ENCODE results near the gene LRRC26. TPM values are rescaled to one million over a fixed set of nuclear protein-coding genes. Genes with fewer than 3 reads are reported as not detected.

Gene LRRC26
- total RNA-seq, 5 donors from 2014 or later (not counting 1 experiment from before 2014, with no cell fraction given) = not detected

- ATAC-seq (replicated peaks in 1 of 4) = no peak
- Mint-ChIP-seq H3K9me3 (no peaks in the 10 kb centered on the region), H3K4me3 (no peak overlapping the region), H3K4me1 (peaks cover 0 to 6% (median 0%) of the 10 kb centered on the region in 3 donors), H3K27me3 (peaks cover 13 to 37% of the 10 kb centered on the region in 2 donors), H3K27ac (no peak overlapping the region), H3K36me3 (no peaks in the 10 kb centered on the region)
- Histone ChIP-seq H3K9me3 (no peaks in the 10 kb centered on the region), H3K36me3 (ENCODE audit: control insufficient read depth in 2 of 2, extremely low read depth in 1 of 2, insufficient read depth in 1 of 2, low read length in 1 of 2) (no peaks in the 10 kb centered on the region), H3K4me3 (ENCODE audit: control insufficient read depth in 1 of 2, extremely low read depth in 1 of 2, low read length in 1 of 2) (no peak overlapping the region), H3K27ac (ENCODE audit: low read length) (no peak overlapping the region), H3K4me1 (ENCODE audit: control insufficient read depth in 1 of 2, extremely low read depth in 1 of 2, insufficient read depth in 2 of 2, low read length in 2 of 2) (peaks cover 0 to 2% of the 10 kb centered on the region in 2 experiments), H3K27me3 (replicated peaks in 1 of 2; ENCODE audit: control insufficient read depth in 2 of 2, extremely low read depth in 1 of 2, insufficient read depth in 2 of 2, low read length in 1 of 2) (peaks cover 2 to 76% of the 10 kb centered on the region in 2 experiments)
- no peak for DNase-seq
- CTCF ChIA-PET = no interaction called here
- POLR2A ChIA-PET = no interaction called here
- 64% methylated on average over 44 of the region's 49 CpGs for WGBS (ENCODE audit: insufficient coverage)
Measured at GRCh38 chr9:137145731-137146526, 23.9 kb downstream of the LRRC26 start.

- Mint-ChIP-seq H3K4me3 (no peak overlapping the region), H3K9me3 (no peaks in the 10 kb centered on the region), H3K27ac (no peak overlapping the region), H3K4me1 (peaks cover 0 to 6% (median 4%) of the 10 kb centered on the region in 3 donors), H3K36me3 (no peaks in the 10 kb centered on the region), H3K27me3 (peaks cover 25 to 56% of the 10 kb centered on the region in 2 donors)
- ChIA-PET CTCF (no interaction called here), POLR2A (no interaction called here)
- peaks cover 7 to 78% of the 10 kb centered on the region in 2 experiments for H3K27me3 ChIP-seq (replicated peaks in 1 of 2; ENCODE audit: control insufficient read depth in 2 of 2, extremely low read depth in 1 of 2, insufficient read depth in 2 of 2, low read length in 1 of 2)
- H3K36me3 ChIP-seq (ENCODE audit: control insufficient read depth in 2 of 2, extremely low read depth in 1 of 2, insufficient read depth in 1 of 2, low read length in 1 of 2) = no peaks in the 10 kb centered on the region
- H3K27ac ChIP-seq (ENCODE audit: low read length) = no peak overlapping the region
- no peaks in the 10 kb centered on the region for H3K9me3 ChIP-seq
- DNase-seq (no peak), ATAC-seq (replicated peaks in 1 of 4) (no peak)
- H3K4me1 ChIP-seq (ENCODE audit: control insufficient read depth in 1 of 2, extremely low read depth in 1 of 2, insufficient read depth in 2 of 2, low read length in 2 of 2) = peaks cover 0 to 4% of the 10 kb centered on the region in 2 experiments
- 50% methylated on average over 2 of the region's 4 CpGs for WGBS (ENCODE audit: insufficient coverage)
- no peak overlapping the region for H3K4me3 ChIP-seq (ENCODE audit: control insufficient read depth in 1 of 2, extremely low read depth in 1 of 2, low read length in 1 of 2)
Measured at GRCh38 chr9:137143459-137143858, 26.4 kb downstream of the LRRC26 start.

- Mint-ChIP-seq H3K36me3 (no peaks in the 10 kb centered on the region), H3K4me1 (peaks cover 0 to 6% (median 4%) of the 10 kb centered on the region in 3 donors), H3K27ac (peak overlapping the region in 1 of 2 donors; percentile 44), H3K27me3 (peaks cover 34 to 63% of the 10 kb centered on the region in 2 donors), H3K4me3 (no peak overlapping the region), H3K9me3 (no peaks in the 10 kb centered on the region)
- Histone ChIP-seq H3K9me3 (no peaks in the 10 kb centered on the region), H3K27ac (ENCODE audit: low read length) (no peak overlapping the region), H3K27me3 (replicated peaks in 1 of 2; ENCODE audit: control insufficient read depth in 2 of 2, extremely low read depth in 1 of 2, insufficient read depth in 2 of 2, low read length in 1 of 2) (peaks cover 11 to 84% of the 10 kb centered on the region in 2 experiments), H3K4me1 (ENCODE audit: control insufficient read depth in 1 of 2, extremely low read depth in 1 of 2, insufficient read depth in 2 of 2, low read length in 2 of 2) (peaks cover 0 to 9% of the 10 kb centered on the region in 2 experiments), H3K4me3 (ENCODE audit: control insufficient read depth in 1 of 2, extremely low read depth in 1 of 2, low read length in 1 of 2) (no peak overlapping the region), H3K36me3 (ENCODE audit: control insufficient read depth in 2 of 2, extremely low read depth in 1 of 2, insufficient read depth in 1 of 2, low read length in 1 of 2) (no peaks in the 10 kb centered on the region)
- CTCF ChIA-PET = no interaction called here
- POLR2A ChIA-PET = no interaction called here
- DNase-seq (no peak), ATAC-seq (replicated peaks in 1 of 4) (no peak)
- WGBS (ENCODE audit: insufficient coverage) = 65% methylated on average over 21 of the region's 24 CpGs
Measured at GRCh38 chr9:137141976-137142936, 27.6 kb downstream of the LRRC26 start.

- Mint-ChIP-seq H3K27ac (no peak overlapping the region), H3K4me3 (no peak overlapping the region), H3K4me1 (peaks cover 0 to 6% (median 4%) of the 10 kb centered on the region in 3 donors), H3K9me3 (no peaks in the 10 kb centered on the region), H3K36me3 (no peaks in the 10 kb centered on the region), H3K27me3 (peaks cover 30 to 69% of the 10 kb centered on the region in 2 donors)
- no peaks in the 10 kb centered on the region for H3K9me3 ChIP-seq
- WGBS (ENCODE audit: insufficient coverage) = 77% methylated on average over 12 of the region's 17 CpGs
- POLR2A ChIA-PET = no interaction called here
- no peak overlapping the region for H3K4me3 ChIP-seq (ENCODE audit: control insufficient read depth in 1 of 2, extremely low read depth in 1 of 2, low read length in 1 of 2)
- H3K27ac ChIP-seq (ENCODE audit: low read length) = no peak overlapping the region
- no peak for DNase-seq
- CTCF ChIA-PET = no interaction called here
- peaks cover 11 to 85% of the 10 kb centered on the region in 2 experiments for H3K27me3 ChIP-seq (replicated peaks in 1 of 2; ENCODE audit: control insufficient read depth in 2 of 2, extremely low read depth in 1 of 2, insufficient read depth in 2 of 2, low read length in 1 of 2)
- ATAC-seq (replicated peaks in 1 of 4) = no peak
- H3K4me1 ChIP-seq (ENCODE audit: control insufficient read depth in 1 of 2, extremely low read depth in 1 of 2, insufficient read depth in 2 of 2, low read length in 2 of 2) = peaks cover 0 to 9% of the 10 kb centered on the region in 2 experiments
- H3K36me3 ChIP-seq (ENCODE audit: control insufficient read depth in 2 of 2, extremely low read depth in 1 of 2, insufficient read depth in 1 of 2, low read length in 1 of 2) = no peaks in the 10 kb centered on the region
Measured at GRCh38 chr9:137141050-137141810, 28.6 kb downstream of the LRRC26 start.

GRCh38 chr9:137140151-137141012 is 29.5 kb downstream of the LRRC26 start:
- Mint-ChIP-seq H3K27ac (no peak overlapping the region), H3K4me3 (no peak overlapping the region), H3K27me3 (peaks cover 37 to 75% of the 10 kb centered on the region in 2 donors), H3K4me1 (peaks cover 0 to 6% (median 4%) of the 10 kb centered on the region in 3 donors), H3K36me3 (no peaks in the 10 kb centered on the region), H3K9me3 (no peaks in the 10 kb centered on the region)
- H3K9me3 ChIP-seq = no peaks in the 10 kb centered on the region
- H3K36me3 ChIP-seq (ENCODE audit: control insufficient read depth in 2 of 2, extremely low read depth in 1 of 2, insufficient read depth in 1 of 2, low read length in 1 of 2) = no peaks in the 10 kb centered on the region
- H3K4me1 ChIP-seq (ENCODE audit: control insufficient read depth in 1 of 2, extremely low read depth in 1 of 2, insufficient read depth in 2 of 2, low read length in 2 of 2) = peaks cover 0 to 9% of the 10 kb centered on the region in 2 experiments
- no peak for ATAC-seq (replicated peaks in 1 of 4)
- no peak for DNase-seq
- POLR2A ChIA-PET = no interaction called here
- H3K4me3 ChIP-seq (ENCODE audit: control insufficient read depth in 1 of 2, extremely low read depth in 1 of 2, low read length in 1 of 2) = no peak overlapping the region
- 68% methylated on average over 17 of the region's 26 CpGs for WGBS (ENCODE audit: insufficient coverage)
- H3K27ac ChIP-seq (ENCODE audit: low read length) = no peak overlapping the region
- peaks cover 13 to 85% of the 10 kb centered on the region in 2 experiments for H3K27me3 ChIP-seq (replicated peaks in 1 of 2; ENCODE audit: control insufficient read depth in 2 of 2, extremely low read depth in 1 of 2, insufficient read depth in 2 of 2, low read length in 1 of 2)
- CTCF ChIA-PET = no interaction called here
